UCSD-AML1 (cell line): ENCODE results near the gene LRP6.

Experiments
- DNase-seq: peaks from one replicate; lab custom pipeline; 2025; ENCODE audit not compliant: unreplicated experiment; lab: John Stamatoyannopoulos, UW

The LRP6 gene

DNA sequence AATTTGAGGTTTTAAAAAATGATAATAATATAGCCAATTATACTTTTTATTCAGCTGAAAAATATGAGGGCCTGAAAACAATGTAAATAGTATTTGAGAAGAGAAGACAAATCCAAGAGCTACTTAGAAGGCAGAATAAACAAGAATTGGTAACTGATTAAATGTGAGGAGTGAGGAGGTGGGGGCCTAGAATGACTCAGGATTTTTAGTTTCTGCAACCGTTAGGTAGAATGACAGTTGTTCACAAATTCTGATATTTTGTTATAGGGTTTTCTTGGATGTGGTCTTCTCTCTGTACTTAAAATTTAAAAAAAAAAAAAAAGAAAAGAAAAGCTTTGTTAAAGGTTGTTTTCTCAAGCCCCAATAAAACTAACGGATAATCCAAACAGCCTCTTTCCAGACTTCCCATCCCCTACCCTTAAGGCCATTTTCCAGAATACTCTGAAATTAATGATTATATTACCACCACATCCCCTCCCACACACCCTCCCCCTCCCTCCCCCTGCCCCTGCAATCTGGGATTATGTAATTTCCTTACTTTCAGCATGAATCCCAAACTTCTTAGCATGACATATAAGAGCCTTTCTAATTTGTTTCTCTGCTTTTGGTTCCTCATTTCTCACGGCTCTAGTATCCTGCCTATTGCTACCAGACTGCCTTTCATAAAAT lies 50.4 kb downstream of the LRP6 start:
- DNase-seq = no peak

DNA sequence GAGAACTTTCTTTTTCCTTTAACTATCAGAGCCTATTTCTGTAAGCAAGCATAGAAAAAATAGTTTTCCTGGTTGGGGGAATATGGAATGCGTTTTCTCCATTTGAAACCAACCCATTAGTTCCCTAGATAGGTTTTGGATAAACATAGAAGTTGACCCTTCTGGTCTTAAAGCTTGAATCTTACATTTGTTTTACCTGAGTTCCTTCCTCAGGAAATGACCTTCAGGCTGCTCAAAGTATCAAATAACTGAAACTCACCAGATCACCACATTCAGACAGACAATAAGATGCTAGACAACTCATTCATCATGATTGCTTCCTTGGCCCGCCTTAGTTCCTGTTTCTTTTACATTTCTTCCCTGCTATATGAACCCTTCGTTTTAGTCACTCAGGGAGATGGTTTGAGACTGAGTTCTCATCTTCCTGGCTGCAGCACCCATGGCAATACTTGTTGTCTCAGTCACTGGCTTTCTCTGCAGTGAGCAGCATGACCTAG lies 52.2 kb downstream of the LRP6 start:
- no peak for DNase-seq

GRCh38 chr12:12214201-12214600 lies 52.6 kb downstream of the LRP6 start:
- DNase-seq = no peak

DNA sequence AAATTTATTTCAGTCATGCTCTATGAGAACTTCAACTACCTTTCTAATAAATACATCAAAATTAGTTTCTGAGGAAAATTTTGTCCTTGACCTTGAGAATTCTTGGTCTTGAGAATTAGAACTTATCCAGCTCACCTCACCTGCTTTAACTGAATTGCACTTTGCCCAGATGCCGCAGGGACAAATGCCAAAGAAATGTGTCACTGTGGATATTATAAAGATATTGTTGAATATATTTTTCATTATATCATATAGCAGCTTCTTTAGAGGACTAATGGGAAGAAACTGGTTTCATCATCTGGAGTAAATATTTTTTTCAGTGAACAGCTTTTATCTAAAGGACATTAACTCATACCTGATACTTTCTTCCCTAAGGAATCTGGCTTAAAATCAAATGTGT lies 54.1 kb downstream of the LRP6 start:
- no peak for DNase-seq

GRCh38 chr12:12210983-12211382 lies 55.9 kb downstream of the LRP6 start:
- DNase-seq = no peak

DNA sequence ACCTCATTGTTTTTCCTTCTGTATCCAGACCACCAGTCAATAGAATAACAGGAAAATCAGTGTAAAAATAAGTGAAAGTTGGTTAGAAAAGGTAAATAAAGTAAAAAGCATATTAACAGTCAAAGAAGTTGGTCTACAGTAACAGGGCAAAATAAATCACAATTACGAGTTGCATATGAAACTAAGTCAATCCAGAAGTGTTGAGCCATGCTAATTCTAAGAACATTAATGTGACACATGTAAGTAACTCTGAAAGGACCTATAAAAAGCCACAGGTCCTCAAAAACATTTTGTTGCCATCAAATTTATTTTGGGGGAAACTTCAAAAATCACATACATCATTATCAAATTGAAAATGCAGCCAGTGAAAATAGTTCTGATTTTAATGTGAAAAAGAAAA lies 56.4 kb downstream of the LRP6 start:
- no peak for DNase-seq

GRCh38 chr12:12209675-12210074 lies 57.2 kb downstream of the LRP6 start:
- no peak for DNase-seq

DNA sequence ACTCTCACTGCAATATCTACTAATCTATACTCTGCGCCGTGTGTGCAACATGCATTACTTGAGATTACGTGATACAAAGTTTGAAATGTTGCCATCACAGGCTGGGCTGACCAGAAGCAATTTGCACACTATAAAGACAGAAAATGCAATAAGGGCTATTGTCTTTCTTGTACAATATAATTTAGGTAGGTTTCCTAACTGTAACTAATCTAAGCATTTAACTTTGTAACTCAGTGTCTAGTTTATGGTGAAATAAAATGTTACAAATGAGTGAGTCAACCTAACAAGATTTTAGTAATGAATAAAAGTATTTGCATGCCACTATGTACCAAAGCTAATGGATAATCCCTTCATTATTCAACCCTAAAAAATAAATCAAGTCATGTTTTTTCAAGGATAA lies 57.8 kb downstream of the LRP6 start:
- DNase-seq = no peak

GRCh38 chr12:12207746-12208145 lies 59.1 kb downstream of the LRP6 start:
- no peak for DNase-seq

- DNase-seq = no peak
Measured at GRCh38 chr12:12206776-12207388, 60.0 kb downstream of the LRP6 start.

DNA sequence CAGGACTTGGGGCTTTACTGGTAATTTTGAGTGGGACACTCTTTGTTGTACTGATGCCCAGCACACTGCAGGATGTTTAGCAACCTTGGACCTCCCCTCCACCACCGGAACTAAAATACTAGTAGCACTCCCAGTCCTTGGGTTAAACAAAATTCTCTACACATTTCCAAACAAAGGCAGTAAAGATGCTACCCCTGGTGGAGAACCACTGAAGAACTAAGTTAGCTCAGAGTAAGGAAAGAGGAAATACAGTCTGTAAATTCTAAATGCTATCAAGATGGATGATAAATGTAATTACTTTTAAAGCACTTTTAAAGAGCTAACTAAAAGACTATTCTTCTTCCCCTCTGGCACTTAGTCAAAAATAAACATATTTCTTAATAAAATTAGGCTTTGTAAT lies 64.1 kb downstream of the LRP6 start:
- DNase-seq = no peak

DNA sequence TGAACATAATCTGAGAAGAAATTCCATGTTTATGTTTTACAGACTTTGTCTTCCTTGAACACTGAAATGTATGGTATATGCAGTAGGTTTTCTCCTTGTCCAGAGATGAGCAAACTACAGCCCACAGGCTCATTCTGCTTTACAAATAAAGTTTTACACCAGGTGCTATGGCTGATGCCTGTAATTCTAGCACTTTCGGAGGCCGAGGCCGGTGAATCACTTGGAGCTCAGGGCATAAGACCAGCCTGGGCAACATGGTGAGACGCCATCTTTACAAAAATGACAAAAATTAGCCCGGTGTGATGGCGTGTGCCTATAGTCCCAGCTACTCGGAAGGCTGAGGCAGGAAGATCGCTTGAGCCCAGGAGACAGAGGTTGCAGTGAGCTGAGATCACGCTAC lies 64.7 kb downstream of the LRP6 start:
- DNase-seq = no peak

DNA sequence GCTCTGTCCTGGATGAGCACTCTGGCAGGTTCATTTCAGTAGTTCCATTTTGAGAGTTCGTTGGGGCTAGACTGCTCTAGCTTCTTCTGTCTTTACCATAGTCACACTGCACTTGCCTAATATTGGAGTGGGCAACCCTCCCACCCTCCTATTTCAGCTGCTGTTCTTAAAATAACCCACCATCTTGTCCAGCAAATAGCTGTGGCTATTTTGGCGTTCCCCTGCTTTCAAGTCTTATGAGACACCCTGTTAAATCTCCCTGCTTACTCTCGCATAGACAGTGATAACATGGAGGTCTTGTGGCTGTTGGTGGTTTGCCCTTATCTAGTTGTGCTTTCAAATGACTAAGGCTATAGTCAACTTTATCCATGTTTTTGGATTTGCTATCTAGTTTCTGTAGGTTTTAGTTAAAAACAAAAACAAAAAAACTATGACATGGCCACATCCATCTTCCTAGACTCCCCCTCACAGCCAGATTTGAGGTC lies 65.5 kb downstream of the LRP6 start:
- no peak for DNase-seq

- no peak for DNase-seq
Measured at GRCh38 chr12:12200363-12200762, 66.5 kb downstream of the LRP6 start.

DNA sequence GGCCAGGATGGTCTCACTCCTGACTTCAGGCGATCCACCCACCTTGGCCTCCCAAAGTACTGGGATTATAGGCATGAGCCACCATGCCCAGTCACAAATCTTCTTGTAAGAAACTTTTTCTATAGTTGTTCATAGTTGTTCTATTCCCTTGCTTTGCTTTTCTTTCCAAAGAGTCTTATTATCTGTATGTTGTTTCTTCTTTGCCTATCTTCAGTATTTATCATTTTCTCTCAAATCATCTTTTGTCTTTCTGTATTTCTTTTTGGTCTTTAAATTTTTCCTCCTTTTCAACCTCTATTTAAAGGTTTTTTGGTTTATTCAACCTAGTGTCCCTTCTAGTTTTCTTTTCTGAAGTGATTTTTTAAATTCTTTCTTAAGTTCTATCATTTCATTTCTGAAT lies 68.7 kb downstream of the LRP6 start:
- no peak for DNase-seq

DNA sequence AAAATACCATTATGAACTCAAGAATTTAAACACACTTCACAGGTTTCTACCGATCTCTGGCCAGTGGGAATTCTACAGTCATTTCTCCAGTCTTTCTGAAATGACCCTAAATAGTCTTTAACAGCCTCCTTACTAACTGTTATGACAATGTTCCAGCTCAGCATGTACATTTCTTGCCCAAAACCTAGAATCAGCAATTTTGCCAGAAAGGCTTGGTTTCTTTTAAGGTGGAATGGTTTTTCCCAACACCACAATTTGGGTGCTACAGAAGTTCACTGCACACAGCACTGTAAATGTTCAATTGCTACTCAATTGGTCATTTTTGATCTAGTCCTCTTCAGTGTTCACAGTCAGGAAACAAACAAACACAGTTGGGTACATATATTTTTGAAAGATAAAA lies 69.7 kb downstream of the LRP6 start:
- DNase-seq = no peak

DNA sequence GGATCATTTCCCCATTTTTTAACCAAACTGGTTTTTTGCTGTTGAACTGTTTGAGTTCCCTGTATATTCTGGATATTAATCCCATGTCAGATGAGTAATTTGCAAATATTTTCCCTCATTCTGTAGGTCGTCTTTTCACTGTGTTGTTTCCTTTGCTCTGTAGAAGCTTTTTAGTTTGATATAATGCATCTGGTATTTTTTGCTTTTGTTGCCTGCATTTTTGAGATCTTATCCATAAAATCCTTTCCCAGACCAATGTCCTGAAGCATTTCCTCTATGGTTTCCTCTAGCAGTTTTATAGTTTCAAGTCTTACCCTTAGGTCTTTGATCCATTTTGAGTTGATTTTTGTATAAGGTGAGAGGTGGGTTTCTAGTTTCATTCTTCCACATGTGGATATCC lies 71.3 kb downstream of the LRP6 start:
- DNase-seq = no peak

DNA sequence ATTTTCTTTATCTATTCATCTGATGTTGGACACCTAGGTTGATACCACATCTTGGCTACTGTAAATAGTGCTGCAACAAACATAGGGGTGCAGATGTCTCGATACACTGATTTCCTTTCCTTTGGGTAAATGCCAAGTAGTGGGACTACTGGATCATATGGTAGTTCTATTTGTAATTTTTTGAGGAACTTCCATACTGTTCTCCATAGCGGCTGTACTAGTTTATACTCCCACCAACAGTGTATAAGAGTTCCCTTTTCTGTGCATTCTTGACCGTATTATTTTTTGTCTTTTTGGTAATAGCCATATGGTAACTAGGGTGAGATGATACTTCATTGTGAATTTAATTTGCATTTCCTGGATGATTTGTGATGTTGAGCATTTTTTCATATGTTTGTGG lies 71.8 kb downstream of the LRP6 start:
- no peak for DNase-seq

- no peak for DNase-seq
Measured at GRCh38 chr12:12194206-12194605, 72.6 kb downstream of the LRP6 start.

DNA sequence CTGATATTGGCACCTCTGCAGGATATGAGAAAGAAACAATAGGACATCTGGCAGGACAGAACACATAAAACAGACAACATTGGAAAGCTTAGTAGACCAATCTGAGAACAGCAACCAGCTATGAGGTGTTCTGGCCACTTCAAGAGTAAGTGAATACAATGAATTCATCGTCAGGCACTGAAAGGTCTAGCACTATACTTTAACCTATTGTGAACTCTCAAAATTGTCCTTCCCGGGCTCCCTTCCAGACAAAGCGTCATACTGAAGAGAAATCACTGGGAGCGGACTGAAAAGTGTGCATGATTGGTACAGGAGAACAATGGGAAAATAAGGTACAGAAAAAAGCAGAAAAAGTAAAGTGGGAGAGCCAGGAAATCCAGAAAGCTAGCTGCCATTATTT lies 75.8 kb downstream of the LRP6 start:
- no peak for DNase-seq

- DNase-seq = no peak
Measured at GRCh38 chr12:12190087-12190809, 76.6 kb downstream of the LRP6 start.

DNA sequence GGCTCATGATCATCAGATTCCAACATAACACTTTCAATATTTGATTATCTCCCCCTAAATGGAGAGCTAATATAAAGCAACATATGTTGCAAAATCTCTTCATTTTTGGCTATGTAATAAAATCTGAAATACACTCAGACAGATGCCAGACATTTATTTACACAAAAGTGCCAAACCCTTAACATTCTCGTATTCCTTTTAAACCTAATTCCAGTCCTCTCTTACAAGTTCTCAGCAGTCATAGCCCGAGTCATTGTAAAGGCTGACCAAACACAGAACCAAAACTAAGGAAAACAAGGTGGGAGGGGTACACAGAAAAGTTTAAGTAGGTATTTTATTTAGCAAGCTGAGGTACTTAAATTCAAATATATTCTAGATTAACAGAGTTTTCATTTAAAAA lies 81.4 kb downstream of the LRP6 start:
- no peak for DNase-seq
